ENCODE results near the gene PLSCR3. TPM values are rescaled to one million over a fixed set of nuclear protein-coding genes. Genes with fewer than 3 reads are reported as not detected.

The PLSCR3 gene
- total RNA-seq, 2 experiments from 2014 or later: 66.3 to 70.3 TPM

DNA sequence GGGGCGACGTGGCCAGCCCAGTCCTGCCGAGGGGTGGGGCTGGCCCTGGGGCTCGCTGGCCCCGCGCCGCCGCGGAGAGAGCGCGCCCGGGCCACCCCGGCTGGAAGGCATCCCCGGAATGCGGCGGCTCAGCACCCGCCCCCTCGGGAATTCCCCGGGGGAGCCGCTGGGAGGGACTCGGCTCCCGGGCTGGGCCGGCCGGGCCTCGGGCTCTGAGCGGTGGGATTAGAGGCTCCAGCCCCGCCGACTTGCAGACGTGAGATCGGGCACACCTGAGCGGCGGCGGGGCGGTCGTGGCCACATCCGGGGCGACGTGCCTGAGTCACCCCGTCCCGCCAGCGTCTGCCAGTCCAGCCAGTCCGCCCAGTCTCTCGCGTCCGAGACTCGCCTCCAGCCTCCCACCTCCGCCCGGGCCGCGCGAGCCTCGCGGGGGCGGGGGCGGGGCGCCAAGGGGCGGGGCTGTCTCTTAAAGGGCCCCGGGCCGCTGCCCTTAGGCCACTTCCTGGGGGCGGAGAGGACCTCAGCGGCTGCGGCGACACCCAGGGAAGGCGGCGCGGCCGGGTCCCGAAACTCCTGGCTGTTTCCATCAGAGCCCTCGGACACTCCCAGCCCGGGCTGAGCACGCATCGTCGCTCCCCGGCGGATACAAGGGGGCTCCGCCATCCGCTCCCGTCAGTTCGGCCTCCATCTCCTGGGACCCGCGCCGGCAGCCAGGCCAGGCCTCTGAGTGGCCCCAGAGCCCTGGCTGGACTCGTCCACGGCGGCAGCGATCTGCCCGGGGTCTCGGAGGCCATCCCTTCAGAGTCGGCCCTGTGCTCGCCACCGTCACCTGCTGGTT, 42.4 kb downstream of the PLSCR3 start, which contains the start of gene KCTD11:
Gene KCTD11 (plus strand): TSS at position 498 of the 838 bp plus-strand sequence.
- peak within 1 kb of the TSS; percentile 66 for H3K4me3 ChIP-seq (ENCODE audit: low read length)
- ATAC-seq (ENCODE audit: poor library complexity) (peak; percentile 58), DNase-seq (peak; percentile 45 to 91 (median 70))
- ChIA-PET POLR2A (interaction anchor here (0.7 to 5.6 kb wide), 12 partner anchors 11 to 113 kb away, joined by 3 to 96 read pairs (median 4); partner anchors contain the start of genes ACAP1, GABARAP, GPS2 and NEURL4), CTCF (interaction anchor here (0.6 to 1.2 kb wide), 7 partner anchors 16 to 305 kb away, joined by 3 to 6 read pairs (median 3); partner anchors contain the start of gene ACAP1)
- Mint-ChIP-seq H3K36me3 (ENCODE audit: low read depth) (peaks cover 37% of the 10 kb centered on the region), H3K4me1 (ENCODE audit: low read depth) (peaks cover 49% of the 10 kb centered on the region), H3K27ac (peak within 1 kb of the TSS; percentile 86), H3K4me3 (peak within 1 kb of the TSS; percentile 90), H3K9me3 (no peaks in the 10 kb centered on the region), H3K27me3 (no peaks in the 10 kb centered on the region)
- intact Hi-C loops (cut with DNase I, micrococcal nuclease): loop anchor here (1.0 to 10.0 kb wide), 7 partner anchors 15 to 310 kb away; partner anchors contain the start of genes ACAP1 (in 1 of the 2), FGF11 (in 1 of the 2), NEURL4 (in 1 of the 2) and NLGN2 (in 1 of the 2)
- H3K27ac ChIP-seq (ENCODE audit: low read depth in 1 of 2, low read length in 2 of 2): peak within 1 kb of the TSS; percentile 69 to 75
- H3K36me3 ChIP-seq (ENCODE audit: insufficient read depth, low read length): peaks cover 35% of the 10 kb centered on the region
- no peaks in the 10 kb centered on the region for H3K27me3 ChIP-seq (ENCODE audit: control insufficient read depth in 1 of 2, insufficient read depth in 2 of 2, low read length in 2 of 2)
- TF ChIP-seq, protein P1, sequence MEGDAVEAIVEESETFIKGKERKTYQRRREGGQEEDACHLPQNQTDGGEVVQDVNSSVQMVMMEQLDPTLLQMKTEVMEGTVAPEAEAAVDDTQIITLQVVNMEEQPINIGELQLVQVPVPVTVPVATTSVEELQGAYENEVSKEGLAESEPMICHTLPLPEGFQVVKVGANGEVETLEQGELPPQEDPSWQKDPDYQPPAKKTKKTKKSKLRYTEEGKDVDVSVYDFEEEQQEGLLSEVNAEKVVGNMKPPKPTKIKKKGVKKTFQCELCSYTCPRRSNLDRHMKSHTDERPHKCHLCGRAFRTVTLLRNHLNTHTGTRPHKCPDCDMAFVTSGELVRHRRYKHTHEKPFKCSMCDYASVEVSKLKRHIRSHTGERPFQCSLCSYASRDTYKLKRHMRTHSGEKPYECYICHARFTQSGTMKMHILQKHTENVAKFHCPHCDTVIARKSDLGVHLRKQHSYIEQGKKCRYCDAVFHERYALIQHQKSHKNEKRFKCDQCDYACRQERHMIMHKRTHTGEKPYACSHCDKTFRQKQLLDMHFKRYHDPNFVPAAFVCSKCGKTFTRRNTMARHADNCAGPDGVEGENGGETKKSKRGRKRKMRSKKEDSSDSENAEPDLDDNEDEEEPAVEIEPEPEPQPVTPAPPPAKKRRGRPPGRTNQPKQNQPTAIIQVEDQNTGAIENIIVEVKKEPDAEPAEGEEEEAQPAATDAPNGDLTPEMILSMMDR (IDR thresholded peaks at IDR 0.05): no peak
- H3K4me1 ChIP-seq (ENCODE audit: insufficient read depth, low read length): peaks cover 59% of the 10 kb centered on the region
- H3K9me3 ChIP-seq (ENCODE audit: control insufficient read depth in 1 of 2, insufficient read depth in 1 of 2, low read length in 2 of 2): no peaks in the 10 kb centered on the region

DNA sequence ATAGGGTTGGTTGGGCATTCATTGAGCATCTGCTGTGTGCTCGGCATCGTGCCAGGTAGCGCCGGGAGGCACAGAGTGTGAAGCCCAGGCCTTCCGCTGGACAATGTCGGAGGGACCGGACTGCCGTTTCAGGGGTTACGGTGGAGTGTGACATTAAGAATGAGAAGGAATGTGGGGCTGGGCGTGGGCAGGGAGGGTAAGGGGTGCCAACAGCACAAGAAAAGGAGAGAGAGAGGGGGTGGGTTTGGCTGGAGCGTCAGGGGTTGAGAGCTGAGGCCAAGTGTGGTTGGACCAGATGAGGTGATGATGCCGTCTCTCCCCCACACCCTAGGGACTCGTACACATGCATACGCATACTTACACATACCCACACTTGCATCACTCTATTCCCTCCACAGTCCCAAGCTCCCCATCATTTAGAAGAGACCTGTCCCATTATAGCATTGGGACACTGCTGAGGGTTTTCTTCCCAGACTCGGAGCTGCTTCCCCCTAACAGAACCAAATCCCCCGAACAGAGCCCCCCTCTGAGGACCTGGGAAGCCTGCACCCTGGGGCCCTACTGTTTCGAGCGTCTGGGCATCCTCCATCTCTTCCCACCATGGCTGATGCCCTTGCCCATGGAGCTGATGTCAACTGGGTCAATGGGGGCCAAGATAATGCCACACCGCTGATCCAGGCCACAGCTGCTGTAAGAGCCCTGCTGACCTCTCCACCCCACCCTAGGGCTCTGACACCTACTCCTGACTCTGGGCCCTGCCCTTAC, 45.7 kb downstream of the PLSCR3 start:
- TF ChIP-seq, protein P1 (IDR thresholded peaks at IDR 0.05): no peak
- ChIA-PET CTCF (interaction anchor here (1.0 to 1.8 kb wide), 3 partner anchors 7 to 88 kb away, joined by 3 to 4 read pairs (median 4); no protein-coding TSS in a partner anchor), POLR2A (interaction anchor here (1.3 to 5.6 kb wide), 6 partner anchors 12 to 86 kb away, joined by 4 to 96 read pairs (median 6); partner anchors contain the start of genes ACAP1, GPS2, NEURL4 and TMEM102)
- H3K36me3 ChIP-seq (ENCODE audit: insufficient read depth, low read length): peaks cover 67% of the 10 kb centered on the region
- peaks cover 52% of the 10 kb centered on the region for H3K4me1 ChIP-seq (ENCODE audit: insufficient read depth, low read length)
- no peak overlapping the region for H3K27ac ChIP-seq (ENCODE audit: low read depth in 1 of 2, low read length in 2 of 2)
- intact Hi-C loops (cut with DNase I, micrococcal nuclease): no loop called here
- no peaks in the 10 kb centered on the region for H3K27me3 ChIP-seq (ENCODE audit: control insufficient read depth in 1 of 2, insufficient read depth in 2 of 2, low read length in 2 of 2)
- DNase-seq (peak in 1 of 14 experiments; percentile 26), ATAC-seq (ENCODE audit: poor library complexity) (no peak)
- Mint-ChIP-seq H3K4me1 (ENCODE audit: low read depth) (peaks cover 38% of the 10 kb centered on the region), H3K4me3 (peak overlapping the region; percentile 15), H3K9me3 (no peaks in the 10 kb centered on the region), H3K27ac (peak overlapping the region; percentile 69), H3K27me3 (no peaks in the 10 kb centered on the region), H3K36me3 (ENCODE audit: low read depth) (peaks cover 69% of the 10 kb centered on the region)
- no peak overlapping the region for H3K4me3 ChIP-seq (ENCODE audit: low read length)
- H3K9me3 ChIP-seq (ENCODE audit: control insufficient read depth in 1 of 2, insufficient read depth in 1 of 2, low read length in 2 of 2): no peaks in the 10 kb centered on the region

Data from CD4-positive, alpha-beta T cell (primary cell).